ENCODE data around the gene KANK2.

The KANK2 gene

DNA sequence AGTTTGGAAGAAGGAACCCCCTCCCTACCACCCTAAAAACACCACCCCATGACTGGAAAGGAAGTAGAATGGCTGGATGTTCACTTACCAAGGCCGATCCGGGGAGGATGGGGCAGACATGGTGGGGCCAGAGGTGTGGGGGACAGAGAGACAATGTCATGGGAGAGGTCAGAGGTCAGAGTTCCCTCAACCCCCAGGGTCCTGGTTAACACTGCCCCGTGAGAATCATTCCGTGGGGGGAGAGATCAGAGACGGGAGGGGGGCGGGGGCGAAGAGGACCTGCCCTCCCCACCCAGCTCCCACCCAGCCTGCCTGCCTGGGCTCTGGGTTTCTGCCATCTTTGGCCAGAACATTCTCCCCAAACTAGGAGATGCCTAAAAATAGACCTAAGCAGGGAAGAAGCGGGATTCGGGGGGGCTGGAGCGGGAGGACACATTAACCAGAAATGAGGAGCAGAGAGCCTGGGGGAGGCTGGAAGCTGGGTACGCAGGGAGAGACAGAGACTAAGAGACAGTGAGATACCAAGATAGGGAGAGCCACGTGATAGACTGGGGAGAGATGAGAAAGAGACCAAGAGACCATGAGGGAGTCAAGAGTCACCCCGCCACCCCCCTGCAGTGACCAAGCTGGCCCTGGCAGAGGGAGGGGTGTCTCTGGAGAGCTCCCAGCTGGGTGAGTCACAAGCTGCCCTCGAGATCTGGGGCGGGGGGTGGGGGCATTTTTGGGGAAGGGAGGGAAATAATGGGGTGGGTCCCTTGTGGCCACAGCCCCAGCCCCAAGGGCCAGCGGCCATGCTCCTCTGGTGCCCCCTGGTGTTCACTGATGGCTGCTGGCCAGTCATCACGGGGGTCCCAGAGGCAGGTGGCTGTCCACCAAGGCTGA lies 6.1 kb upstream of the KANK2 start:
- DNase-seq (ENCODE audit: low read depth): peak; percentile 67
- TF ChIP-seq, protein P1, sequence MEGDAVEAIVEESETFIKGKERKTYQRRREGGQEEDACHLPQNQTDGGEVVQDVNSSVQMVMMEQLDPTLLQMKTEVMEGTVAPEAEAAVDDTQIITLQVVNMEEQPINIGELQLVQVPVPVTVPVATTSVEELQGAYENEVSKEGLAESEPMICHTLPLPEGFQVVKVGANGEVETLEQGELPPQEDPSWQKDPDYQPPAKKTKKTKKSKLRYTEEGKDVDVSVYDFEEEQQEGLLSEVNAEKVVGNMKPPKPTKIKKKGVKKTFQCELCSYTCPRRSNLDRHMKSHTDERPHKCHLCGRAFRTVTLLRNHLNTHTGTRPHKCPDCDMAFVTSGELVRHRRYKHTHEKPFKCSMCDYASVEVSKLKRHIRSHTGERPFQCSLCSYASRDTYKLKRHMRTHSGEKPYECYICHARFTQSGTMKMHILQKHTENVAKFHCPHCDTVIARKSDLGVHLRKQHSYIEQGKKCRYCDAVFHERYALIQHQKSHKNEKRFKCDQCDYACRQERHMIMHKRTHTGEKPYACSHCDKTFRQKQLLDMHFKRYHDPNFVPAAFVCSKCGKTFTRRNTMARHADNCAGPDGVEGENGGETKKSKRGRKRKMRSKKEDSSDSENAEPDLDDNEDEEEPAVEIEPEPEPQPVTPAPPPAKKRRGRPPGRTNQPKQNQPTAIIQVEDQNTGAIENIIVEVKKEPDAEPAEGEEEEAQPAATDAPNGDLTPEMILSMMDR (IDR thresholded peaks at IDR 0.05; ENCODE audit: control insufficient read depth, insufficient read depth, low read depth, low read length, missing control alignments): peak; percentile 97
- H3K4me3 ChIP-seq (ENCODE audit: control insufficient read depth, low read depth, low read length): no peak overlapping the region

DNA sequence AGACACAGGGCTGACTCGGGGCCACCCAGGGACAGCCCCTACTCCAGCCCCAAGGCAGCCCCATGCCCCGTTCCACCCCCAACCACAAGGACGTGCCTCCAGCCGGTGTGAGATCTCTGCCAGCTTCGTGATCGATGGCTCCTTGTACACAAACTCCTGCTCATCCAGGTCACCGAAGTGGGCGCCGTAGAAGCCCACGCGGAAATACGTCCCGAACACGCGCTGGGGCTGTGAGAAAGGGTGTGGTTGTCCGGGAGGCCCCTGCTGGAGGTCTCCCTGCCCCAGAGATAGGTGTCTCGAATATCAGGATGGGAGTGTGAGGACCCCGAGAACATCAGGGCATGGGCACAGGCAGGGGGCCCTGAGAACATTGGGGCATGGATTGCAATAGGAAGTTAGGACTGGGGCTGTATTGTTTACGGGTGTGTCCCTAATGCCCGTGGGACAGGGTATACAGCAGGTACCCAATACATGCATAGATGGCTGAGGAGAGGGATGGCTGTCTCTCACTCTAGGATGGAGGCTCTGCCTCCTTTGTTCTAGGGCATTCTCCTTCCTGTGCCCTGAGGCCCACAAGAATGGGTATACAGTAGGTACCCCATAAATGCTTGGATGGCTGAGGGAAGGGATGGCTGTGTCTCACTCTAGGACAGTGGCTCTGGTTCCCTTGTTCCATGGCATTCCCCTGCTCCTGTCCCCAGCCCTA lies 5.3 kb upstream of the KANK2 start:
- H3K4me3 ChIP-seq (ENCODE audit: control insufficient read depth, low read depth, low read length): no peak overlapping the region
- DNase-seq (ENCODE audit: low read depth): no peak
- TF ChIP-seq, protein P1 (IDR thresholded peaks at IDR 0.05; ENCODE audit: control insufficient read depth, insufficient read depth, low read depth, low read length, missing control alignments): no peak

DNA sequence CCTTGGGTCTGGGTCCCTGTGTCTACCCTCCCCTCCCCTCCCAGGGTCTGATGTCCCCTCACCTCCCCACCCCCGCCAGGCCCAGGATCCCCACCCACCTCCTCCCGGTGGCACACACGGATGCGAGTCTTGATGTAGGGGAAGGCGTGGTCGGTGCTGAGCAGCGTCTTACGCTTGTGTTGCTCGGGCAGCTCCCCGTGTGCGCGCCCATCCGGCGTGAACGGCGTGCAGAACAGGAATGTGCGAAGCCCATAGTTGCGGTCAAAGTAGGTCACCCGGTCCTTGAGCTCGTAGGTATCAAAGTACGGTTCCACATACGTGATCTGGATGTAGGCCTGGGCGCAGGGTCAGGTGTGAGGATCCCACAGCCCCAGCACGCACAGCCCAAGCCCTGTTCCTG lies 4.4 kb upstream of the KANK2 start:
- no peak overlapping the region for H3K4me3 ChIP-seq (ENCODE audit: control insufficient read depth, low read depth, low read length)
- TF ChIP-seq, protein P1 (IDR thresholded peaks at IDR 0.05; ENCODE audit: control insufficient read depth, insufficient read depth, low read depth, low read length, missing control alignments): no peak
- DNase-seq (ENCODE audit: low read depth): no peak

DNA sequence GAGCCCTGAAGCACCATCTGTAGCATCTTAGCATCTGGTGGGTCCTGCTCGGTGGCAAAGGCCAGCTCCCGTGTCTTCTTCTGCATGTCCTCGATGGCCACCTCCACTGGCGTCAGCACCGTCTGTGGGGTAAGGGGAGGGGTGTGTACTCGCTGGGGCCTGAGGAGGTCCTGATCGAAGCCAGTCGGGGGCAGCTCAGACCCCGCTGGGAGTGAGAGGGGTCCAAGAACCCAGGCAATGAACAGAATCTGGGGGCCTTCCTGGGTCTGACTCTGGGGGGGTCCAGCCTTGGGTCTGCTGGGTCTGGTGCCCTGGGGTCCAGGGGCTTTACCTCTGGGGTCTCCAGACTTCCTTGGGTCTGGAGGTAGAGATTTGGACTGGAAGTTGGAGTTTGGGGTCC lies 3.6 kb upstream of the KANK2 start:
- DNase-seq (ENCODE audit: low read depth): no peak
- no peak overlapping the region for H3K4me3 ChIP-seq (ENCODE audit: control insufficient read depth, low read depth, low read length)
- TF ChIP-seq, protein P1 (IDR thresholded peaks at IDR 0.05; ENCODE audit: control insufficient read depth, insufficient read depth, low read depth, low read length, missing control alignments): no peak

DNA sequence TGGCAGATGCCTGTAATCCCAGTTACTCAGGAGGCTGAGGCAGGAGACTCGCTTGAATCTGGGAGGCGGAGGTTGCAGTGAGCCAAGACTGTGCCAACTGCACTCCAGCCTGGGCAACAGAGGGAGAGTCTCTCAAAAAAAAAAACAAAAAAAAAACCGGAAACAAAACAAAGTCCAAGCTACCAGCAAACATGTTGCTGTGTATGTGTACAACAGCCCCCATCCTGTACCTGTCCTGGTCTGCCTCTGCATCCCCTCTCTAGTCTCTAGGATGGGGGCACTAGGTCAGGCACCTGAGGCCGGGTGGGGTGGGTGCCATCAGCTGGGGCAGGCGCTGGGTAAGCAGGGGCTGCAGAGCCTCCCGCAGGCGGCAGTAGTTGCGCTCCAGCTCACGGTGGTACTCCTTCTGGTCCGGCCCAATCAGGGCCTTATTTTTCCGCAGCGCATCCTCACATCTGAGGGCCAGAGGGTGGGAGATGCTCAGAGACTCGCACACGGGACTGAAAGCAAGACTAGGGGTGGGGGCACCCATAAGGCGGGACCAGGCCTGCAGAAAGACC lies 2.8 kb upstream of the KANK2 start:
- TF ChIP-seq, protein P1 (IDR thresholded peaks at IDR 0.05; ENCODE audit: control insufficient read depth, insufficient read depth, low read depth, low read length, missing control alignments): no peak
- no peak for DNase-seq (ENCODE audit: low read depth)
- no peak overlapping the region for H3K4me3 ChIP-seq (ENCODE audit: control insufficient read depth, low read depth, low read length)

DNA sequence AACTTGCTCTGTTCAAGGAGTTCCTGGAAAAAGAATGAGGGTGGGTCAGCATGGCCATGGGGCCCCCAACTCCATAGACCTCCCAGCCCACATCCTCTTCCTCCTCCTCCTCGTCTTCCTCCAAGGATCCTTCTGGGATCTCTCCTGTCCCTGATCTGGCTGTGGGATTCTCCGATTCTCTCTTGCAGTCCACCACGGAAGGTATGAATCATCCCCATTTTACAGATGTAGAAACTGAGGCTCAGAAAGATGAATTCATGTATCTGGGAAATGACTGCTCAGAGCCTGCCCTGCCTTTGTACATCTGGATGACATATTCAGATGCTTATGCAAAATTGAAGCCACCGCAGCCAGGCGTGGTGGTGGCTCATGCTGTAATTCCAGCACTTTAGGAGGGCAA lies 2.2 kb upstream of the KANK2 start:
- no peak for DNase-seq (ENCODE audit: low read depth)
- no peak overlapping the region for H3K4me3 ChIP-seq (ENCODE audit: control insufficient read depth, low read depth, low read length)
- TF ChIP-seq, protein P1 (IDR thresholded peaks at IDR 0.05; ENCODE audit: control insufficient read depth, insufficient read depth, low read depth, low read length, missing control alignments): no peak

Measured in AG09309 (cell line).